Fibroblast of lung (primary cell): ENCODE data around the gene LRRC47. TPM values are rescaled to one million over a fixed set of nuclear protein-coding genes. Genes with fewer than 3 reads are reported as not detected.

Source experiments
- DNase-seq, 2 donors: peaks; one replicate each; pipeline versions ENCODE4 v3.0.0 to v3.0.0-alpha.2; 2010; ENCODE audit warnings: low read depth in 2 of 2
- H2AFZ ChIP-seq: 2 replicates; pipeline ENCODE4 v1.5.1; 2012; ENCODE audit warnings: low read length, control low read depth, inconsistent platforms
- H3K27ac ChIP-seq: 2 replicates; pipeline ENCODE4 v1.5.1; 2011; ENCODE audit warnings: low read length, control low read depth; ENCODE audit not compliant: insufficient read depth
- H3K27me3 ChIP-seq: 2 replicates; pipeline ENCODE4 v1.5.1; 2011; ENCODE audit warnings: mild to moderate bottlenecking, low read length; ENCODE audit not compliant: control insufficient read depth, insufficient read depth
- H3K36me3 ChIP-seq: 2 replicates; pipeline ENCODE4 v1.5.1; 2011; ENCODE audit warnings: low read length; ENCODE audit not compliant: control insufficient read depth, insufficient read depth
- H3K4me1 ChIP-seq: 2 replicates; pipeline ENCODE4 v1.5.1; 2011; ENCODE audit warnings: low read length; ENCODE audit not compliant: control insufficient read depth, insufficient read depth; ENCODE audit errors: extremely low read depth
- H3K4me2 ChIP-seq: 2 replicates; pipeline ENCODE4 v1.5.1; 2011; ENCODE audit warnings: low read length, control low read depth; ENCODE audit not compliant: insufficient read depth; ENCODE audit errors: extremely low read depth
- H3K4me3 ChIP-seq, 4 experiments: fragments of 200-600 bp in 1 of 4; sonication (generic) in 1 of 4; replicated peaks in 1 of 4; 2 replicates each; pipeline ENCODE4 v1.5.1; 2011 to 2016; ENCODE audit warnings: low read length in 4 of 4, low read depth in 3 of 4, mild to moderate bottlenecking in 3 of 4, control low read depth in 2 of 4, inconsistent platforms in 1 of 4, mixed read lengths in 1 of 4; ENCODE audit not compliant: insufficient read depth in 1 of 4; ENCODE audit errors: control extremely low read depth in 1 of 4
- H3K79me2 ChIP-seq: 2 replicates; pipeline ENCODE4 v1.5.1; 2012; ENCODE audit warnings: mild to moderate bottlenecking, low read length, inconsistent platforms; ENCODE audit not compliant: control insufficient read depth, insufficient read depth
- H3K9ac ChIP-seq: 2 replicates; pipeline ENCODE4 v1.5.1; 2011; ENCODE audit warnings: mild to moderate bottlenecking, low read length, control low read depth; ENCODE audit not compliant: insufficient read depth
- H3K9me3 ChIP-seq: 2 replicates; pipeline ENCODE4 v1.5.1; 2012; ENCODE audit warnings: low read depth, low read length; ENCODE audit not compliant: control insufficient read depth, insufficient read depth
- H4K20me1 ChIP-seq: 2 replicates; pipeline ENCODE4 v1.5.1; 2011; ENCODE audit warnings: low read length; ENCODE audit not compliant: control insufficient read depth, insufficient read depth; ENCODE audit errors: extremely low read depth
- CTCF ChIP-seq, 2 donors: IDR thresholded peaks in 1 of 2; conservative IDR thresholded peaks in 1 of 2; 1 replicate in 1 of 2; 2 replicates in 1 of 2; pipeline ENCODE4 v1.5.1; 2011 to 2012; ENCODE audit warnings: low read length in 2 of 2, control low read depth in 1 of 2, inconsistent platforms in 1 of 2, low read depth in 1 of 2, mild to moderate bottlenecking in 1 of 2
- EZH2 ChIP-seq: IDR thresholded peaks from 2 replicates; pipeline ENCODE4 v1.5.1; 2012; ENCODE audit warnings: low read length, control low read depth, mild to moderate bottlenecking; ENCODE audit errors: missing control alignments
- polyA plus RNA-seq, 2 donors: library from polyadenylated mRNA; depleted of rRNA in 1 of 2; stranded (reverse) in 1 of 2; unstranded in 1 of 2; fragments of >200 nt; gene quantifications; 2 replicates each; pipeline ENCODE4 v1.2.1, GENCODE V29; 2011 to 2012; ENCODE audit warnings: missing spikeins in 1 of 2
- total RNA-seq: library from RNA; depleted of rRNA; stranded (reverse); fragments of >200 nt; gene quantifications from 2 replicates; pipeline ENCODE4 v1.2.1, GENCODE V29; 2014

The LRRC47 gene
- total and polyA plus RNA-seq, 2 donors (not counting 1 experiment from before 2014, with no cell fraction given) = 25.1 to 28.8 TPM

- no peaks in the 10 kb centered on the region for H3K27me3 ChIP-seq
- no peaks in the 10 kb centered on the region for H3K36me3 ChIP-seq
- H3K9ac ChIP-seq = no peak overlapping the region
- no peak overlapping the region for H3K4me3 ChIP-seq
- no peak overlapping the region for H3K27ac ChIP-seq
- no peaks in the 10 kb centered on the region for H3K79me2 ChIP-seq
- H4K20me1 ChIP-seq = no peaks in the 10 kb centered on the region
- no peaks in the 10 kb centered on the region for H3K4me1 ChIP-seq
- no peak for TF ChIP-seq EZH2
- TF ChIP-seq CTCF (conservative IDR thresholded peaks at IDR 0.05 in 1 of 2, IDR thresholded peaks at IDR 0.05 in 1 of 2; ENCODE audit: low read depth in 1 of 2, low read length in 2 of 2) = no peak
- no peaks in the 10 kb centered on the region for H3K9me3 ChIP-seq
- H2AFZ ChIP-seq = no peak overlapping the region
- H3K4me2 ChIP-seq = no peak overlapping the region
- DNase-seq = no peak
Measured at GRCh38 chr1:3767328-3767925, 28.9 kb downstream of the LRRC47 start.

DNA sequence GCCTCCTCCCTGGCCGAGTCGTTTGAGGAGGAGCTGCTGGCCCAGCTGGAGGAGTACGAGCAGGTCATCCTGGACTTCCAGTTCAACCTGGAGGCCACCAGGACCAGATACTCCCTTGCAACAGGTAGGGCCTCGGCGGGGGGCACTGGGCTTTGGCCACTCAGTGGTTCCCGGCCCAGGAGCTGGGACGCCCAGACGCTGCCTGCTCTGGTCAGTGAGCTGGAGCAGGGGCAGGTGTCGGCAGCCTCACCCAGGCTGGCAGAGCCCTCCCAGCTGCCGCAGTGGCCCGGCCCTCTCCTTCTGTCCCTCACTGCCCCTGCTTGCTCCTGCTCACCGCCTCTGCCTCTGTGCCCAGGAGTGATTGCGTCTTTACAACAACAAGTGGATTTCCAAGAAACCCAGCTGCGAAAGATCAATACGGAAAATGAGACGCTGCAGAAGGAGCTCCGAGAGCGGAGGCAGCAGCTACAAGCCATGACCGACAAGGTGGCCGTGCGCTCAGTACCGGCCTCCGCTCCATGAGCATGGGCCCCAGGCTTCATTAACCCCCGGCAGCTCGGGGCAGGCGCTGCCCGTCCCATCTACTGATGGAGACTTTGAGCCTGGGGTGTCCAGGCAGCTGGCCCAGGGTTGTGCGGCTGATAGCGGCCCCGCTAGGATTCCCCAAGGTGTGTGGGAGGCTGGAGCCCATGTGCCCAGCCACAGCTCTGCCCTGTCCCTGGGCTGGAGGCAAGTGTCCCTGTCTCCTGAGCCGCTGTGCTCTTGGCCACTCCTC, 32.8 kb downstream of the LRRC47 start:
- Histone ChIP-seq H3K79me2 (no peaks in the 10 kb centered on the region), H4K20me1 (no peaks in the 10 kb centered on the region), H3K9ac (no peak overlapping the region), H3K27ac (no peak overlapping the region), H3K4me3 (no peak overlapping the region), H3K36me3 (no peaks in the 10 kb centered on the region), H3K9me3 (no peaks in the 10 kb centered on the region), H3K4me2 (no peak overlapping the region), H3K27me3 (no peaks in the 10 kb centered on the region), H3K4me1 (no peaks in the 10 kb centered on the region), H2AFZ (no peak overlapping the region)
- DNase-seq = no peak
- no peak for TF ChIP-seq EZH2
- TF ChIP-seq CTCF (conservative IDR thresholded peaks at IDR 0.05 in 1 of 2, IDR thresholded peaks at IDR 0.05 in 1 of 2; ENCODE audit: low read depth in 1 of 2, low read length in 2 of 2) = no peak

GRCh38 chr1:3762873-3763228, 33.4 kb downstream of the LRRC47 start:
- H3K36me3 ChIP-seq = no peaks in the 10 kb centered on the region
- H2AFZ ChIP-seq = no peak overlapping the region
- no peak for DNase-seq
- no peak overlapping the region for H3K27ac ChIP-seq
- H3K4me3 ChIP-seq = no peak overlapping the region
- H3K79me2 ChIP-seq = no peaks in the 10 kb centered on the region
- no peaks in the 10 kb centered on the region for H3K4me1 ChIP-seq
- H3K9ac ChIP-seq = no peak overlapping the region
- TF ChIP-seq EZH2 (no peak), CTCF (conservative IDR thresholded peaks at IDR 0.05 in 1 of 2, IDR thresholded peaks at IDR 0.05 in 1 of 2; ENCODE audit: low read depth in 1 of 2, low read length in 2 of 2) (no peak)
- H3K27me3 ChIP-seq = no peaks in the 10 kb centered on the region
- no peaks in the 10 kb centered on the region for H3K9me3 ChIP-seq
- no peak overlapping the region for H3K4me2 ChIP-seq
- H4K20me1 ChIP-seq = no peaks in the 10 kb centered on the region
